Measurements from ENCODE around the gene ROCK2. TPM values are rescaled to one million over a fixed set of nuclear protein-coding genes. Genes with fewer than 3 reads are reported as not detected.

ROCK2 gene
- polyA plus RNA-seq, 1 of the 3 experiments (the other 2 are of a cell fraction), result 4.2 TPM

DNA sequence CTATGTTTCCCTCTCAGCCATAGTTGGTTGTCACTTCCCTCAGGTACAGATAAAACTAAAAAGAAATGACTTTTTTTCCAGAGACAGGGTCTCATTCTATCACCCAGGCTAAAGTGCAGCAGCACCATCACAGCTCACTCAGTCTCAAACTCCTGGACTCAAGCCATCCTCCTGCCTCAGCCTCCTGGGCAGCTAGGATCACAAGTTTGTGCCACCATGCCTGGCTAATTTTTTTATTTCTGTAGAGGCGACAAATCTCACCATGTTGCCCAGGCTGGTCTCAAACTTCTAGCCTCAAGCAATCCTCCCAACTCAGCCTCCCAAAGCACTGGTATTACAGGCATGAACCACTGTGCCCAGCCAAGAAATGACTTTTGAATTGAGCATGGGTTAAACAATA is 8.2 kb downstream of the ROCK2 start:
- POLR2A ChIA-PET, result no interaction called here
- CTCF ChIA-PET, result interaction anchor here (0.6 to 1.4 kb wide), 6 partner anchors 9 to 203 kb away, joined by 3 to 5 read pairs (median 3); partner anchors contain the start of gene ROCK2
- 94% methylated on average over 1 of the region's 1 CpG for WGBS (ENCODE audit: low lambda C conversion rate)

More for the DNA sequence above, 8.2 kb downstream of the ROCK2 start:
- TF ChIP-seq FOXJ3 (CRISPR knock-in tag; IDR thresholded peaks at IDR 0.05) (no peak), MXI1 (IDR thresholded peaks at IDR 0.05; ENCODE audit: low read depth, low read length) (no peak), RXRA (IDR thresholded peaks at IDR 0.05; ENCODE audit: borderline replicate concordance, low read depth) (no peak), GABPA (IDR thresholded peaks at IDR 0.05; ENCODE audit: low read depth) (no peak), RFX5 (IDR thresholded peaks at IDR 0.05; ENCODE audit: low read length) (no peak), FOSL2 (IDR thresholded peaks at IDR 0.05; ENCODE audit: borderline replicate concordance, low read depth) (no peak), MEF2A (IDR thresholded peaks at IDR 0.05; ENCODE audit: borderline replicate concordance, low read depth) (no peak), SIN3A (IDR thresholded peaks at IDR 0.05; ENCODE audit: borderline replicate concordance, low read depth, low read length) (no peak), ELF1 (IDR thresholded peaks at IDR 0.05) (no peak), SMC3 (IDR thresholded peaks at IDR 0.05; ENCODE audit: low read depth, low read length) (no peak), TEAD4 (IDR thresholded peaks at IDR 0.05; ENCODE audit: borderline replicate concordance, insufficient read depth) (no peak), JUND (IDR thresholded peaks at IDR 0.05) (no peak), GATA2 (CRISPR knock-in tag; IDR thresholded peaks at IDR 0.05) (no peak)
- TF ChIP-seq, protein P1, sequence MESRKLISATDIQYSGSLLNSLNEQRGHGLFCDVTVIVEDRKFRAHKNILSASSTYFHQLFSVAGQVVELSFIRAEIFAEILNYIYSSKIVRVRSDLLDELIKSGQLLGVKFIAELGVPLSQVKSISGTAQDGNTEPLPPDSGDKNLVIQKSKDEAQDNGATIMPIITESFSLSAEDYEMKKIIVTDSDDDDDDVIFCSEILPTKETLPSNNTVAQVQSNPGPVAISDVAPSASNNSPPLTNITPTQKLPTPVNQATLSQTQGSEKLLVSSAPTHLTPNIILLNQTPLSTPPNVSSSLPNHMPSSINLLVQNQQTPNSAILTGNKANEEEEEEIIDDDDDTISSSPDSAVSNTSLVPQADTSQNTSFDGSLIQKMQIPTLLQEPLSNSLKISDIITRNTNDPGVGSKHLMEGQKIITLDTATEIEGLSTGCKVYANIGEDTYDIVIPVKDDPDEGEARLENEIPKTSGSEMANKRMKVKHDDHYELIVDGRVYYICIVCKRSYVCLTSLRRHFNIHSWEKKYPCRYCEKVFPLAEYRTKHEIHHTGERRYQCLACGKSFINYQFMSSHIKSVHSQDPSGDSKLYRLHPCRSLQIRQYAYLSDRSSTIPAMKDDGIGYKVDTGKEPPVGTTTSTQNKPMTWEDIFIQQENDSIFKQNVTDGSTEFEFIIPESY (IDR thresholded peaks at IDR 0.05; ENCODE audit: borderline replicate concordance, low read depth), result no peak
- TF ChIP-seq, protein P2, sequence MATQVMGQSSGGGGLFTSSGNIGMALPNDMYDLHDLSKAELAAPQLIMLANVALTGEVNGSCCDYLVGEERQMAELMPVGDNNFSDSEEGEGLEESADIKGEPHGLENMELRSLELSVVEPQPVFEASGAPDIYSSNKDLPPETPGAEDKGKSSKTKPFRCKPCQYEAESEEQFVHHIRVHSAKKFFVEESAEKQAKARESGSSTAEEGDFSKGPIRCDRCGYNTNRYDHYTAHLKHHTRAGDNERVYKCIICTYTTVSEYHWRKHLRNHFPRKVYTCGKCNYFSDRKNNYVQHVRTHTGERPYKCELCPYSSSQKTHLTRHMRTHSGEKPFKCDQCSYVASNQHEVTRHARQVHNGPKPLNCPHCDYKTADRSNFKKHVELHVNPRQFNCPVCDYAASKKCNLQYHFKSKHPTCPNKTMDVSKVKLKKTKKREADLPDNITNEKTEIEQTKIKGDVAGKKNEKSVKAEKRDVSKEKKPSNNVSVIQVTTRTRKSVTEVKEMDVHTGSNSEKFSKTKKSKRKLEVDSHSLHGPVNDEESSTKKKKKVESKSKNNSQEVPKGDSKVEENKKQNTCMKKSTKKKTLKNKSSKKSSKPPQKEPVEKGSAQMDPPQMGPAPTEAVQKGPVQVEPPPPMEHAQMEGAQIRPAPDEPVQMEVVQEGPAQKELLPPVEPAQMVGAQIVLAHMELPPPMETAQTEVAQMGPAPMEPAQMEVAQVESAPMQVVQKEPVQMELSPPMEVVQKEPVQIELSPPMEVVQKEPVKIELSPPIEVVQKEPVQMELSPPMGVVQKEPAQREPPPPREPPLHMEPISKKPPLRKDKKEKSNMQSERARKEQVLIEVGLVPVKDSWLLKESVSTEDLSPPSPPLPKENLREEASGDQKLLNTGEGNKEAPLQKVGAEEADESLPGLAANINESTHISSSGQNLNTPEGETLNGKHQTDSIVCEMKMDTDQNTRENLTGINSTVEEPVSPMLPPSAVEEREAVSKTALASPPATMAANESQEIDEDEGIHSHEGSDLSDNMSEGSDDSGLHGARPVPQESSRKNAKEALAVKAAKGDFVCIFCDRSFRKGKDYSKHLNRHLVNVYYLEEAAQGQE (IDR thresholded peaks at IDR 0.05; ENCODE audit: low read depth, low read length), result no peak
- TF ChIP-seq, protein P3, sequence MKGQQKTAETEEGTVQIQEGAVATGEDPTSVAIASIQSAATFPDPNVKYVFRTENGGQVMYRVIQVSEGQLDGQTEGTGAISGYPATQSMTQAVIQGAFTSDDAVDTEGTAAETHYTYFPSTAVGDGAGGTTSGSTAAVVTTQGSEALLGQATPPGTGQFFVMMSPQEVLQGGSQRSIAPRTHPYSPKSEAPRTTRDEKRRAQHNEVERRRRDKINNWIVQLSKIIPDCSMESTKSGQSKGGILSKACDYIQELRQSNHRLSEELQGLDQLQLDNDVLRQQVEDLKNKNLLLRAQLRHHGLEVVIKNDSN (IDR thresholded peaks at IDR 0.05; ENCODE audit: borderline replicate concordance, low read depth), result no peak
- TF ChIP-seq, protein P4, sequence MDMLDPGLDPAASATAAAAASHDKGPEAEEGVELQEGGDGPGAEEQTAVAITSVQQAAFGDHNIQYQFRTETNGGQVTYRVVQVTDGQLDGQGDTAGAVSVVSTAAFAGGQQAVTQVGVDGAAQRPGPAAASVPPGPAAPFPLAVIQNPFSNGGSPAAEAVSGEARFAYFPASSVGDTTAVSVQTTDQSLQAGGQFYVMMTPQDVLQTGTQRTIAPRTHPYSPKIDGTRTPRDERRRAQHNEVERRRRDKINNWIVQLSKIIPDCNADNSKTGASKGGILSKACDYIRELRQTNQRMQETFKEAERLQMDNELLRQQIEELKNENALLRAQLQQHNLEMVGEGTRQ (IDR thresholded peaks at IDR 0.05; ENCODE audit: borderline replicate concordance, low read depth, low read length), result no peak
- TF ChIP-seq, protein P5, sequence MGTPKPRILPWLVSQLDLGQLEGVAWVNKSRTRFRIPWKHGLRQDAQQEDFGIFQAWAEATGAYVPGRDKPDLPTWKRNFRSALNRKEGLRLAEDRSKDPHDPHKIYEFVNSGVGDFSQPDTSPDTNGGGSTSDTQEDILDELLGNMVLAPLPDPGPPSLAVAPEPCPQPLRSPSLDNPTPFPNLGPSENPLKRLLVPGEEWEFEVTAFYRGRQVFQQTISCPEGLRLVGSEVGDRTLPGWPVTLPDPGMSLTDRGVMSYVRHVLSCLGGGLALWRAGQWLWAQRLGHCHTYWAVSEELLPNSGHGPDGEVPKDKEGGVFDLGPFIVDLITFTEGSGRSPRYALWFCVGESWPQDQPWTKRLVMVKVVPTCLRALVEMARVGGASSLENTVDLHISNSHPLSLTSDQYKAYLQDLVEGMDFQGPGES (IDR thresholded peaks at IDR 0.05; ENCODE audit: low read depth, low read length), result no peak
- H2AFZ ChIP-seq (ENCODE audit: low read depth), result no peak overlapping the region
- H3K4me1 ChIP-seq (ENCODE audit: control insufficient read depth in 1 of 2, insufficient read depth in 2 of 2, low read depth in 1 of 2, low read length in 1 of 2), result peaks cover 6 to 13% of the 10 kb centered on the region in 2 experiments; a peak in 3 of 4 replicates
- no peak overlapping the region for H3K4me3 ChIP-seq (ENCODE audit: low read depth in 2 of 2, low read length in 1 of 2)
- peaks cover 100% of the 10 kb centered on the region for H3K79me2 ChIP-seq (ENCODE audit: insufficient read depth)
- peaks cover 7% of the 10 kb centered on the region; the same call in 1 of the 2 replicates for H3K9me3 ChIP-seq
- peaks cover 17% of the 10 kb centered on the region for H3F3A ChIP-seq (replicated peaks; ENCODE audit: insufficient read depth)
- H3K9ac ChIP-seq, result no peak overlapping the region
- H3K36me3 ChIP-seq (replicated peaks in 1 of 2; ENCODE audit: control insufficient read depth in 1 of 2, insufficient read depth in 2 of 2, low read length in 1 of 2), result peaks cover 0 to 9% of the 10 kb centered on the region in 2 experiments
- no peak for DNase-seq
- H3K4me2 ChIP-seq, result no peak overlapping the region
- peaks cover 94% of the 10 kb centered on the region for H4K20me1 ChIP-seq (ENCODE audit: insufficient read depth)
- no peaks in the 10 kb centered on the region for H3K27me3 ChIP-seq (ENCODE audit: insufficient read depth)
- H3K27ac ChIP-seq (ENCODE audit: low read depth in 2 of 2, low read length in 1 of 2), result no peak overlapping the region
- H3K9me2 ChIP-seq, result no peaks in the 10 kb centered on the region

All from SK-N-SH (cell line).